HEK293T (cell line): ENCODE results near the gene SYNGR1.

Experiments used
- CTCF ChIA-PET: fragments of 350-600 bp; formaldehyde crosslinking; extraction: SDS; loops from one replicate; lab custom pipeline; 2021; ENCODE audit warnings: antibody characterized with exemption, inconsistent platforms; lab: Yijun Ruan, JAX
- POLR2A ChIA-PET: fragments of 350-600 bp; formaldehyde crosslinking; extraction: SDS; loops from one replicate; lab custom pipeline; 2020; ENCODE audit warnings: antibody characterized with exemption, inconsistent platforms; lab: Yijun Ruan, JAX
- DNase-seq: peaks from one replicate; pipeline ENCODE4 v3.0.0; 2012; ENCODE audit warnings: mixed read lengths; ENCODE audit errors: extremely low spot score
- ARNT ChIP-seq: fragments of 450-650 bp; IDR thresholded peaks from 2 replicates; pipeline ENCODE4 v1.6.1; 2017; ENCODE audit warnings: mild to moderate bottlenecking
- BHLHE40 ChIP-seq: fragments of 450-650 bp; IDR thresholded peaks from 2 replicates; pipeline ENCODE4 v1.6.1; 2016; ENCODE audit warnings: mild to moderate bottlenecking, moderate library complexity, borderline replicate concordance
- CTBP1 ChIP-seq: fragments of 450-650 bp; IDR thresholded peaks from 2 replicates; pipeline ENCODE4 v1.6.1; 2016; ENCODE audit warnings: borderline replicate concordance
- ELF4 ChIP-seq: fragments of 450-650 bp; IDR thresholded peaks from 2 replicates; pipeline ENCODE4 v1.6.1; 2017; ENCODE audit warnings: antibody characterized with exemption
- FOXA1 ChIP-seq: fragments of 450-650 bp; IDR thresholded peaks from 2 replicates; pipeline ENCODE4 v1.6.1; 2016; ENCODE audit warnings: mild to moderate bottlenecking
- FOXK2 ChIP-seq: fragments of 450-650 bp; IDR thresholded peaks from 2 replicates; pipeline ENCODE4 v1.6.1; 2016; ENCODE audit warnings: mild to moderate bottlenecking
- FOXM1 ChIP-seq: fragments of 450-650 bp; IDR thresholded peaks from 2 replicates; pipeline ENCODE4 v1.6.1; 2017; ENCODE audit warnings: mild to moderate bottlenecking, borderline replicate concordance
- HDGF ChIP-seq: fragments of 450-650 bp; IDR thresholded peaks from 2 replicates; pipeline ENCODE4 v1.6.1; 2017; ENCODE audit warnings: antibody characterized with exemption, borderline replicate concordance
- L3MBTL2 ChIP-seq: fragments of 450-650 bp; conservative IDR thresholded peaks from 2 replicates; pipeline ENCODE4 v1.6.1; 2016; ENCODE audit warnings: mild to moderate bottlenecking
- LEF1 ChIP-seq: fragments of 450-650 bp; IDR thresholded peaks from 2 replicates; pipeline ENCODE4 v1.6.1; 2017; ENCODE audit warnings: mild to moderate bottlenecking, borderline replicate concordance
- NFRKB ChIP-seq: fragments of 450-650 bp; IDR thresholded peaks from 2 replicates; pipeline ENCODE4 v1.6.1; 2016; ENCODE audit warnings: mild to moderate bottlenecking, moderate library complexity
- PKNOX1 ChIP-seq: fragments of 450-650 bp; IDR thresholded peaks from 2 replicates; pipeline ENCODE4 v1.6.1; 2016
- SP1 ChIP-seq: fragments of 450-650 bp; IDR thresholded peaks from 2 replicates; pipeline ENCODE4 v1.6.1; 2017
- SUZ12 ChIP-seq: fragments of 450-650 bp; IDR thresholded peaks from 2 replicates; pipeline ENCODE4 v1.6.1; 2016; ENCODE audit warnings: mild to moderate bottlenecking
- TARDBP ChIP-seq: fragments of 450-650 bp; IDR thresholded peaks from 2 replicates; pipeline ENCODE4 v1.6.1; 2016
- ZNF384 ChIP-seq: fragments of 450-650 bp; IDR thresholded peaks from 2 replicates; pipeline ENCODE4 v1.6.1; 2016

The SYNGR1 gene

GRCh38 chr22:39395936-39396796, 46.4 kb downstream of the SYNGR1 start:
- no peak for DNase-seq
- CTCF ChIA-PET: no interaction called here
- TF ChIP-seq TARDBP: no peak
- TF ChIP-seq HDGF: no peak
- no peak for TF ChIP-seq ZNF384
- no peak for TF ChIP-seq ARNT
- TF ChIP-seq BHLHE40: no peak
- TF ChIP-seq FOXK2: no peak
- no peak for TF ChIP-seq SUZ12
- no peak for TF ChIP-seq NFRKB
- TF ChIP-seq ELF4: no peak
- TF ChIP-seq SP1: no peak
- no peak for TF ChIP-seq CTBP1
- no peak for TF ChIP-seq FOXM1
- TF ChIP-seq FOXA1: no peak
- TF ChIP-seq PKNOX1: no peak
- POLR2A ChIA-PET: no interaction called here

- DNase-seq: no peak
- CTCF ChIA-PET: no interaction called here
- TF ChIP-seq ARNT: no peak
- POLR2A ChIA-PET: no interaction called here
These were observed 47.0 kb downstream of the SYNGR1 start for GRCh38 chr22:39396797-39397195.

GRCh38 chr22:39401301-39401631, 51.5 kb downstream of the SYNGR1 start:
- TF ChIP-seq BHLHE40: no peak
- no peak for TF ChIP-seq SUZ12
- TF ChIP-seq LEF1: no peak
- TF ChIP-seq L3MBTL2: no peak
- no peak for TF ChIP-seq TARDBP
- TF ChIP-seq ELF4: no peak
- TF ChIP-seq FOXM1: no peak
- no peak for TF ChIP-seq PKNOX1
- no peak for TF ChIP-seq HDGF
- TF ChIP-seq ARNT: no peak
- TF ChIP-seq FOXK2: no peak
- TF ChIP-seq CTBP1: no peak
- no peak for TF ChIP-seq ZNF384
- no peak for TF ChIP-seq NFRKB
- TF ChIP-seq SP1: no peak
- no peak for TF ChIP-seq FOXA1
- CTCF ChIA-PET: no interaction called here
- DNase-seq: no peak
- POLR2A ChIA-PET: interaction anchor here (0.7 to 1.0 kb wide), 2 partner anchors 9 to 81 kb away, joined by 3 read pairs; partner anchors contain the start of gene RPL3

GRCh38 chr22:39405346-39406085, 55.7 kb downstream of the SYNGR1 start:
- no peak for DNase-seq
- POLR2A ChIA-PET: interaction anchor here (1.1 kb wide), 1 partner anchor 8 kb away, joined by 3 read pairs; no protein-coding TSS in a partner anchor
- CTCF ChIA-PET: no interaction called here
- TF ChIP-seq ELF4: no peak
- no peak for TF ChIP-seq TARDBP
- no peak for TF ChIP-seq FOXM1
- no peak for TF ChIP-seq FOXA1
- no peak for TF ChIP-seq CTBP1
- TF ChIP-seq HDGF: no peak
- TF ChIP-seq SUZ12: no peak
- no peak for TF ChIP-seq SP1
- TF ChIP-seq ZNF384: no peak
- TF ChIP-seq L3MBTL2: no peak
- no peak for TF ChIP-seq PKNOX1
- TF ChIP-seq LEF1: no peak
- TF ChIP-seq ARNT: no peak

- CTCF ChIA-PET: no interaction called here
- POLR2A ChIA-PET: interaction anchor here (0.8 kb wide), 1 partner anchor 9 kb away, joined by 3 read pairs; the partner anchor contains the start of gene TAB1
- no peak for DNase-seq
- TF ChIP-seq HDGF (no peak), CTBP1 (no peak), L3MBTL2 (no peak), PKNOX1 (no peak), FOXM1 (no peak), NFRKB (no peak)
These were observed 58.4 kb downstream of the SYNGR1 start for GRCh38 chr22:39408173-39408572.

DNA sequence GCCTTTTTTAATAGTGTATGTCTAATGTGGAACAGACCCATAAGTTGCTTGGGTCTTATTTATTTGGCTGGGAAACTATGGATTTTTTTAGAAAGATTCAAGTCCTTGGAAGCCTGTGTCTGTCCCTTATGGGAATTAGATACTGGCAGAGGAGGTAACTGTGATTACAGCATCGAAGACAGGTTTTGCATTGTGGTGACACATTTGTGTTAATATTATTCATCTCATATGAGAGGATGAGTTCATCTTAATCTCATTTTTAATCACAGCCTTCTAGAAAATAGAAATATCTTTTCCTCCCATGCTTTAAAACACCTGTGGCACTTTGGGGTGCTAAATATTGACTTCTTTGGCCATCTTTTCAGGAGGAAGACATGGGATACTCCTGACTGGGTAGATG, 59.0 kb downstream of the SYNGR1 start:
- TF ChIP-seq FOXM1 (no peak), HDGF (no peak), FOXA1 (no peak), SUZ12 (no peak), ARNT (no peak), LEF1 (no peak), SP1 (no peak), FOXK2 (no peak), CTBP1 (no peak), NFRKB (no peak), BHLHE40 (no peak), PKNOX1 (no peak), TARDBP (no peak), ZNF384 (no peak), ELF4 (no peak), L3MBTL2 (no peak)
- CTCF ChIA-PET: no interaction called here
- POLR2A ChIA-PET: interaction anchor here (3.6 kb wide), 1 partner anchor 9 kb away, joined by 15 read pairs; the partner anchor contains the start of gene TAB1
- DNase-seq: no peak
